Activated B cell treated with CpG ODN at 0.5 μM for 24 hours (primary cell): ENCODE data around the gene EDIL3. TPM values are rescaled to one million over a fixed set of nuclear protein-coding genes. Genes with fewer than 3 reads are reported as not detected.

ENCODE experiments used
- ATAC-seq: fragments of 200-7000 bp; cut with Tn5 transposase; one replicate; pipeline ENCODE4 v1.10.0; 2021; ENCODE audit warnings: low read depth, mild to moderate bottlenecking, moderate library complexity
- CTCF ChIA-PET: fragments of 350-600 bp; sonication (Branson Sonifier 250); formaldehyde crosslinking; loops from one replicate; lab custom pipeline; 2021; ENCODE audit warnings: antibody characterized with exemption; lab: Charles Lee
- POLR2A ChIA-PET: fragments of 350-600 bp; sonication (Branson Sonifier 250); formaldehyde crosslinking; loops from one replicate; lab custom pipeline; 2021; ENCODE audit warnings: antibody characterized with exemption; lab: Charles Lee
- DNase-seq: peaks from one replicate; pipeline ENCODE4 v3.0.0; 2022
- H3K27ac Mint-ChIP-seq: one replicate; pipeline ENCODE4 v1.8.0; 2020; ENCODE audit warnings: mixed read lengths
- H3K27me3 Mint-ChIP-seq: one replicate; pipeline ENCODE4 v1.8.0; 2021; ENCODE audit warnings: mixed read lengths
- H3K36me3 Mint-ChIP-seq: one replicate; pipeline ENCODE4 v1.8.0; 2021; ENCODE audit warnings: low read depth, mixed read lengths
- H3K4me1 Mint-ChIP-seq: one replicate; pipeline ENCODE4 v1.8.0; 2021; ENCODE audit warnings: mixed read lengths
- H3K4me3 Mint-ChIP-seq: one replicate; pipeline ENCODE4 v1.8.0; 2020; ENCODE audit warnings: mild to moderate bottlenecking, mixed read lengths
- H3K9me3 Mint-ChIP-seq: one replicate; pipeline ENCODE4 v1.8.0; 2020; ENCODE audit warnings: mixed read lengths
- intact Hi-C: fragments of 100-400 bp; cut with micrococcal nuclease; formaldehyde crosslinking; loops from one replicate; pipeline ENCODE4 v1.15.1; 2024
- total RNA-seq: library from RNA; stranded (reverse); gene quantifications from 2 replicates; pipeline ENCODE4 v1.2.3, GENCODE V29; 2022
- TF ChIP-seq, protein P1 (sequence below): fragments of 200-600 bp; IDR thresholded peaks from one replicate; pipeline ENCODE4 v1.8.0; 2022; ENCODE audit warnings: antibody characterized with exemption, mild to moderate bottlenecking

EDIL3 gene
- total RNA-seq, 1 donor from 2014 or later, result not detected

DNA sequence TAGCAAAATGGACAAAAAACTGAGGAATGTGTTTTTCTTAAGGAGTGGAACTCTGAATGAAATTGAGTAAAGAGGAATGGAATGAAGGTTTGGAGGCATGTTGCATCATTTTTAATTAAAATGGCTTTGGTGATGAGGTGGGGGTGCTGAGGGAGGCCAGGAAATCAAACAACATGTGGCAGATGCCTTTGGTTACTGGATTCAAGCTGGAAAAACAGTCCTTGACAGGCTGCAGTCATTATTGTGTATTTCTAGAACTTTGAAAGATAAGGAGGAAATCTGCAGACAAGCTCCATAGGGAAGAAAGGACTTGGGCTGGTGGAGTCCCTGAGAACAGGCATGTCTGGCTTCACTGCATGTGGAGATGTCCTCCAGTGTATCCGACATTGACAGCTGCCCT is 460.5 kb downstream of the EDIL3 start:
- intact Hi-C loops, result no loop called here
- Mint-ChIP-seq H3K9me3 (no peaks in the 10 kb centered on the region), H3K27ac (no peak overlapping the region), H3K4me3 (no peak overlapping the region), H3K36me3 (no peaks in the 10 kb centered on the region), H3K27me3 (no peaks in the 10 kb centered on the region), H3K4me1 (no peaks in the 10 kb centered on the region)
- POLR2A ChIA-PET, result no interaction called here
- CTCF ChIA-PET, result no interaction called here
- no peak for DNase-seq
- ATAC-seq, result no peak
- TF ChIP-seq, protein P1, sequence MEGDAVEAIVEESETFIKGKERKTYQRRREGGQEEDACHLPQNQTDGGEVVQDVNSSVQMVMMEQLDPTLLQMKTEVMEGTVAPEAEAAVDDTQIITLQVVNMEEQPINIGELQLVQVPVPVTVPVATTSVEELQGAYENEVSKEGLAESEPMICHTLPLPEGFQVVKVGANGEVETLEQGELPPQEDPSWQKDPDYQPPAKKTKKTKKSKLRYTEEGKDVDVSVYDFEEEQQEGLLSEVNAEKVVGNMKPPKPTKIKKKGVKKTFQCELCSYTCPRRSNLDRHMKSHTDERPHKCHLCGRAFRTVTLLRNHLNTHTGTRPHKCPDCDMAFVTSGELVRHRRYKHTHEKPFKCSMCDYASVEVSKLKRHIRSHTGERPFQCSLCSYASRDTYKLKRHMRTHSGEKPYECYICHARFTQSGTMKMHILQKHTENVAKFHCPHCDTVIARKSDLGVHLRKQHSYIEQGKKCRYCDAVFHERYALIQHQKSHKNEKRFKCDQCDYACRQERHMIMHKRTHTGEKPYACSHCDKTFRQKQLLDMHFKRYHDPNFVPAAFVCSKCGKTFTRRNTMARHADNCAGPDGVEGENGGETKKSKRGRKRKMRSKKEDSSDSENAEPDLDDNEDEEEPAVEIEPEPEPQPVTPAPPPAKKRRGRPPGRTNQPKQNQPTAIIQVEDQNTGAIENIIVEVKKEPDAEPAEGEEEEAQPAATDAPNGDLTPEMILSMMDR, result no peak

DNA sequence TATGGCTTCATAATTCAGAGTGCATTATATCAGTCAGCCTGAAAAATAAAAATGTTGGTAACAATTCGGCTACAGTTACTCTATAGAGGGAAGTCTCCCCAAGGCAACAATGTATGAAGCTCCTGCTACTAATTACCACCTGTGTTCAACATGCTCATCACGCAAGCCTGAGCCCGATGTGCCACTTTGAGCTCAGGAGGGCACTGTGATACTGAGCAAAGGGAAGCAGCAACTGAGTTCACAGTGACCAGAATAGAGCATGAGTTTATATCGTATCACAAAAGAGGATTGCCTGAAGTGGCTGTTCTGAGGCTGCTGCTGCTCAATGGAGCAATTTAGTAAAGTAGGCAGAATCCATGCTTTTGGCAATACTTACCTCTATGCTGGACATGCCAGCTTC is 462.0 kb downstream of the EDIL3 start:
- TF ChIP-seq, protein P1, result no peak
- ChIA-PET CTCF (no interaction called here), POLR2A (no interaction called here)
- Mint-ChIP-seq H3K27ac (no peak overlapping the region), H3K27me3 (no peaks in the 10 kb centered on the region), H3K4me1 (no peaks in the 10 kb centered on the region), H3K36me3 (no peaks in the 10 kb centered on the region), H3K4me3 (no peak overlapping the region), H3K9me3 (no peaks in the 10 kb centered on the region)
- DNase-seq, result no peak
- no peak for ATAC-seq
- intact Hi-C loops, result no loop called here

DNA sequence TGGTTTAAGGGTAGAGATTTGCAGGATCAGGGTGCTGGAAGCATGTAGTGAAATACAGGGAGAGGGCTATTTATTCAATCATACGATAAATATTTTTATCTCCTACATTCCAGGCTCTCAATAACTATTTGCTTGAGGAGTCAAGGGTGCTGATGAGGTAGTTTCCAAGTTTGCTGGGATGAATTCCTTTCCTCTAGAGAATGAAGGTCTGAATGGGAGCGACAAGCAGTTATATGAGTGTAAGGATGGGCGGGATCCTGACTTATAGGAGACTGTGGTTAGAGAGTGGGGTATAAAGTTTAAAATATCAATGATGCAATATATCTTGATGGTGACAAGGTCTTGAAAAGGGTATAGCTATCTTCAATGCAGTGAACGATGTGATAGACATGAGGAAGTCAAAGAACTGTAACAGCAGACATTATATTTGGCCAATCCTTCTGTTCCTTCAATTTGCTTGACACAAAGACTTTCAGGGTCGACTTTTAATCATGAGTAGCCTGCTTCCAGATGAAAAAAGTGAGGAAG is 462.9 kb downstream of the EDIL3 start:
- ATAC-seq, result no peak
- H3K27ac Mint-ChIP-seq, result no peak overlapping the region
- H3K4me3 Mint-ChIP-seq, result no peak overlapping the region
- intact Hi-C loops, result no loop called here
- H3K27me3 Mint-ChIP-seq, result no peaks in the 10 kb centered on the region
- TF ChIP-seq, protein P1, result no peak
- ChIA-PET CTCF (no interaction called here), POLR2A (no interaction called here)
- H3K36me3 Mint-ChIP-seq, result no peaks in the 10 kb centered on the region
- no peaks in the 10 kb centered on the region for H3K9me3 Mint-ChIP-seq
- DNase-seq, result no peak
- H3K4me1 Mint-ChIP-seq, result no peaks in the 10 kb centered on the region

DNA sequence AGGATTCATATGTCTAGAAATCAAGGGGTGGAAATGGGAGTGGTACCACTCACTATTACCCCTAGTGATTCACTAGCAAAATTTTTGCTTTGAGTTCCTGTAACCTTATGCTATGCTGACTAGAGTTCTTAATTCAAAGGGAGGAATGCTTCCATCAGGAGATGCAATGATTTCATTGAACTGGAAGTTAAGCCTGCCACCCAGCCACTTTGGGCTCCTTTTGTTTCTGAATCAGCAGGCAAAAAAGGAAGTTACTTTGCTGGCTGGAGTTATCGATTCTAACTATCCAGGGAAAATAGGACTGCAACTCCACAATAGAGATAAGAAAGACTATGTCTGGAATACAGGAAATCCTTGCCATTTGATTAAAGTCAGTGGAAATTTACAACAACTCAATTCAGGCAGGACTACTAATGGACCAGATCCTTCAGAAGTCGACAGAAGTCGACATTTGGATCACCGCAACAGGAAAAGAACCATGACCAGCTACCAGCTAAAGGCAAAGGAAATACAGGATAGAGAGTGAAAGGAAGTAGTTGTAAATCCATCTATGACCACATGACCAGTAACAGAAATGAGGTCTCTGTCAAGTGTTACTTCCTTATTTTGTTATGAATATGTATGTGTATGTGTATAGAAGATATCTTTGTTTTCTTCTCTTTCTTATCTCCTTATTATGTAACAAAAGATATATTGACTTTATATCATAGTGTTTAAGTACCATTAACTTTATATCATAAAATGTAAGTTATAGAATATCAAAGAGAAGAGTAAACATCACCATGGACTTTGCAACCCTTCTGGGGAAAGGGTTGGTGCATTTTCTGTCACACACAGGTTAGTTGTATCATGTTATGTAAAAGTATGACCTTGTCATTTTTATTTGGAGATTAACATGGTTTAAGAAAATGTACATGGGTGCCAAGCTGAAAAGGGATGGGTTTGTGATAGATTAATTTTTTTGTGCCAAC is 465.3 kb downstream of the EDIL3 start:
- H3K9me3 Mint-ChIP-seq, result no peaks in the 10 kb centered on the region
- H3K27me3 Mint-ChIP-seq, result no peaks in the 10 kb centered on the region
- no peak for DNase-seq
- H3K4me1 Mint-ChIP-seq, result no peaks in the 10 kb centered on the region
- H3K27ac Mint-ChIP-seq, result no peak overlapping the region
- ChIA-PET CTCF (no interaction called here), POLR2A (no interaction called here)
- TF ChIP-seq, protein P1, result no peak
- no peaks in the 10 kb centered on the region for H3K36me3 Mint-ChIP-seq
- intact Hi-C loops, result no loop called here
- no peak overlapping the region for H3K4me3 Mint-ChIP-seq
- no peak for ATAC-seq

DNA sequence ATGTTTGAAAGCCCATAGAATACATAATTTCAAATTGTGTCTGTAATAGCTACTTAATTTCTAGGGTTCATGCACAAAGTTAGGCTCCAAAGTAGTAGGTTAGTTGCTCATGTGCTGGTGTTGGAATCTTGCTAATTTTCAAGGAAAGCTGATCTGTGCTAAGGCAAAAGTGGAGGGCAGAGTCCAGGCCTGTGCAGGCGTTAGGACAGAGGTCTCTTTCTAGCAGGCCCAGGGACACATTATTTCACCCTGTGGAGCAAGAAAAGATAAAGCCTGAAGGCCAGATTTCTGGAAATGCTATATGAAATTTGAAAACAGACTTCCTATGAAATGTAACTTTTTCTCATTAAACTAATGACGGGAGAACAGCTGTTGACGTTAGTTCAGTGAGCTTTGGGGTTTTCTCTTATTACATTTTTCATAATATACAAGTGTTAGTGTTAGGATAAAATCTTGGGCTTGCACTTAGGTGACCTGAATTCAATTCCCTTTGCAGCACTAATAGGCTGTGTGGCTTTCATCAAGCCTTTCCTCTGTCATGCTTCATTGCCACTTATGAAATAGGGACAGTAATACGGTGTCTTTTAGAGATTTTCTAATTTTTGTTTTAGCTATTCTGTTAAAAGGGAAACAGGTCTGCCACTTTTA is 467.3 kb downstream of the EDIL3 start:
- Mint-ChIP-seq H3K9me3 (no peaks in the 10 kb centered on the region), H3K36me3 (no peaks in the 10 kb centered on the region), H3K4me1 (no peaks in the 10 kb centered on the region), H3K4me3 (no peak overlapping the region), H3K27ac (no peak overlapping the region), H3K27me3 (no peaks in the 10 kb centered on the region)
- ChIA-PET POLR2A (no interaction called here), CTCF (interaction anchor here (1.2 kb wide), 1 partner anchor 11 kb away, joined by 3 read pairs; no protein-coding TSS in a partner anchor)
- intact Hi-C loops, result no loop called here
- TF ChIP-seq, protein P1, result no peak
- no peak for DNase-seq
- ATAC-seq, result no peak
